ENCODE measurements around the gene SYCP2. TPM values are rescaled to one million over a fixed set of nuclear protein-coding genes. Genes with fewer than 3 reads are reported as not detected.

The SYCP2 gene
- total and polyA plus RNA-seq, 2 of the 8 experiments (the other 6 are each of a cell fraction or from before 2014, with no cell fraction given) = 0.02 to 0.50 TPM

DNA sequence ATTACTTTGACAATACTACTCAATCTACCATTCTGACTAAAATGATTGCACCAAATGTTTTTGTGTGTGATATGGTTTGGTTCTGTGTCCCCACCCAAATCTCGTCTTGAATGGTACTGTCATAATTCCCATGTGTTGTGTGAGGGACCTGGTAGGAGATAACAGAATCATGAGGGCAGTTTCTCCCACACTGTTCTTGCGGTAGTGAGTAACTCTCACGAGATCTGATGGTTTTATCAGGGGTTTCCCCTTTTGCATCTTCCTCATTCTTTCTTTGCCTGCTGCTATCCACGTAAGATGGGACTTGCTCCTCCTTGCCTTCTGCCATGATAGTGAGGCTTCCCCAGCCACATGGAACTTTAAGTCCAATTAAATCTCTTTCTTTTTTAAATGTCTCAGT, 20.8 kb downstream of the SYCP2 start (continued):
- TF ChIP-seq, protein P1, sequence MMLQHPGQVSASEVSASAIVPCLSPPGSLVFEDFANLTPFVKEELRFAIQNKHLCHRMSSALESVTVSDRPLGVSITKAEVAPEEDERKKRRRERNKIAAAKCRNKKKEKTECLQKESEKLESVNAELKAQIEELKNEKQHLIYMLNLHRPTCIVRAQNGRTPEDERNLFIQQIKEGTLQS (IDR thresholded peaks at IDR 0.05; ENCODE audit: insufficient read depth, low read depth, low read length) = no peak
- no peak for TF ChIP-seq MAFK (IDR thresholded peaks at IDR 0.05; ENCODE audit: low read depth, low read length)
- no peak for TF ChIP-seq KDM4A (IDR thresholded peaks at IDR 0.05; ENCODE audit: low read depth, low read length, severe bottlenecking)
- TF ChIP-seq, protein P2, sequence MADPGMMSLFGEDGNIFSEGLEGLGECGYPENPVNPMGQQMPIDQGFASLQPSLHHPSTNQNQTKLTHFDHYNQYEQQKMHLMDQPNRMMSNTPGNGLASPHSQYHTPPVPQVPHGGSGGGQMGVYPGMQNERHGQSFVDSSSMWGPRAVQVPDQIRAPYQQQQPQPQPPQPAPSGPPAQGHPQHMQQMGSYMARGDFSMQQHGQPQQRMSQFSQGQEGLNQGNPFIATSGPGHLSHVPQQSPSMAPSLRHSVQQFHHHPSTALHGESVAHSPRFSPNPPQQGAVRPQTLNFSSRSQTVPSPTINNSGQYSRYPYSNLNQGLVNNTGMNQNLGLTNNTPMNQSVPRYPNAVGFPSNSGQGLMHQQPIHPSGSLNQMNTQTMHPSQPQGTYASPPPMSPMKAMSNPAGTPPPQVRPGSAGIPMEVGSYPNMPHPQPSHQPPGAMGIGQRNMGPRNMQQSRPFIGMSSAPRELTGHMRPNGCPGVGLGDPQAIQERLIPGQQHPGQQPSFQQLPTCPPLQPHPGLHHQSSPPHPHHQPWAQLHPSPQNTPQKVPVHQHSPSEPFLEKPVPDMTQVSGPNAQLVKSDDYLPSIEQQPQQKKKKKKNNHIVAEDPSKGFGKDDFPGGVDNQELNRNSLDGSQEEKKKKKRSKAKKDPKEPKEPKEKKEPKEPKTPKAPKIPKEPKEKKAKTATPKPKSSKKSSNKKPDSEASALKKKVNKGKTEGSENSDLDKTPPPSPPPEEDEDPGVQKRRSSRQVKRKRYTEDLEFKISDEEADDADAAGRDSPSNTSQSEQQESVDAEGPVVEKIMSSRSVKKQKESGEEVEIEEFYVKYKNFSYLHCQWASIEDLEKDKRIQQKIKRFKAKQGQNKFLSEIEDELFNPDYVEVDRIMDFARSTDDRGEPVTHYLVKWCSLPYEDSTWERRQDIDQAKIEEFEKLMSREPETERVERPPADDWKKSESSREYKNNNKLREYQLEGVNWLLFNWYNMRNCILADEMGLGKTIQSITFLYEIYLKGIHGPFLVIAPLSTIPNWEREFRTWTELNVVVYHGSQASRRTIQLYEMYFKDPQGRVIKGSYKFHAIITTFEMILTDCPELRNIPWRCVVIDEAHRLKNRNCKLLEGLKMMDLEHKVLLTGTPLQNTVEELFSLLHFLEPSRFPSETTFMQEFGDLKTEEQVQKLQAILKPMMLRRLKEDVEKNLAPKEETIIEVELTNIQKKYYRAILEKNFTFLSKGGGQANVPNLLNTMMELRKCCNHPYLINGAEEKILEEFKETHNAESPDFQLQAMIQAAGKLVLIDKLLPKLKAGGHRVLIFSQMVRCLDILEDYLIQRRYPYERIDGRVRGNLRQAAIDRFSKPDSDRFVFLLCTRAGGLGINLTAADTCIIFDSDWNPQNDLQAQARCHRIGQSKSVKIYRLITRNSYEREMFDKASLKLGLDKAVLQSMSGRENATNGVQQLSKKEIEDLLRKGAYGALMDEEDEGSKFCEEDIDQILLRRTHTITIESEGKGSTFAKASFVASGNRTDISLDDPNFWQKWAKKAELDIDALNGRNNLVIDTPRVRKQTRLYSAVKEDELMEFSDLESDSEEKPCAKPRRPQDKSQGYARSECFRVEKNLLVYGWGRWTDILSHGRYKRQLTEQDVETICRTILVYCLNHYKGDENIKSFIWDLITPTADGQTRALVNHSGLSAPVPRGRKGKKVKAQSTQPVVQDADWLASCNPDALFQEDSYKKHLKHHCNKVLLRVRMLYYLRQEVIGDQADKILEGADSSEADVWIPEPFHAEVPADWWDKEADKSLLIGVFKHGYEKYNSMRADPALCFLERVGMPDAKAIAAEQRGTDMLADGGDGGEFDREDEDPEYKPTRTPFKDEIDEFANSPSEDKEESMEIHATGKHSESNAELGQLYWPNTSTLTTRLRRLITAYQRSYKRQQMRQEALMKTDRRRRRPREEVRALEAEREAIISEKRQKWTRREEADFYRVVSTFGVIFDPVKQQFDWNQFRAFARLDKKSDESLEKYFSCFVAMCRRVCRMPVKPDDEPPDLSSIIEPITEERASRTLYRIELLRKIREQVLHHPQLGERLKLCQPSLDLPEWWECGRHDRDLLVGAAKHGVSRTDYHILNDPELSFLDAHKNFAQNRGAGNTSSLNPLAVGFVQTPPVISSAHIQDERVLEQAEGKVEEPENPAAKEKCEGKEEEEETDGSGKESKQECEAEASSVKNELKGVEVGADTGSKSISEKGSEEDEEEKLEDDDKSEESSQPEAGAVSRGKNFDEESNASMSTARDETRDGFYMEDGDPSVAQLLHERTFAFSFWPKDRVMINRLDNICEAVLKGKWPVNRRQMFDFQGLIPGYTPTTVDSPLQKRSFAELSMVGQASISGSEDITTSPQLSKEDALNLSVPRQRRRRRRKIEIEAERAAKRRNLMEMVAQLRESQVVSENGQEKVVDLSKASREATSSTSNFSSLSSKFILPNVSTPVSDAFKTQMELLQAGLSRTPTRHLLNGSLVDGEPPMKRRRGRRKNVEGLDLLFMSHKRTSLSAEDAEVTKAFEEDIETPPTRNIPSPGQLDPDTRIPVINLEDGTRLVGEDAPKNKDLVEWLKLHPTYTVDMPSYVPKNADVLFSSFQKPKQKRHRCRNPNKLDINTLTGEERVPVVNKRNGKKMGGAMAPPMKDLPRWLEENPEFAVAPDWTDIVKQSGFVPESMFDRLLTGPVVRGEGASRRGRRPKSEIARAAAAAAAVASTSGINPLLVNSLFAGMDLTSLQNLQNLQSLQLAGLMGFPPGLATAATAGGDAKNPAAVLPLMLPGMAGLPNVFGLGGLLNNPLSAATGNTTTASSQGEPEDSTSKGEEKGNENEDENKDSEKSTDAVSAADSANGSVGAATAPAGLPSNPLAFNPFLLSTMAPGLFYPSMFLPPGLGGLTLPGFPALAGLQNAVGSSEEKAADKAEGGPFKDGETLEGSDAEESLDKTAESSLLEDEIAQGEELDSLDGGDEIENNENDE (IDR thresholded peaks at IDR 0.05; ENCODE audit: insufficient replicate concordance, low read length) = no peak
- TF ChIP-seq TBP (IDR thresholded peaks at IDR 0.05; ENCODE audit: low read depth, low read length) = no peak

Measured in H1 (cell line).